ENCODE results near the gene GRIN1.

GRIN1 gene

DNA sequence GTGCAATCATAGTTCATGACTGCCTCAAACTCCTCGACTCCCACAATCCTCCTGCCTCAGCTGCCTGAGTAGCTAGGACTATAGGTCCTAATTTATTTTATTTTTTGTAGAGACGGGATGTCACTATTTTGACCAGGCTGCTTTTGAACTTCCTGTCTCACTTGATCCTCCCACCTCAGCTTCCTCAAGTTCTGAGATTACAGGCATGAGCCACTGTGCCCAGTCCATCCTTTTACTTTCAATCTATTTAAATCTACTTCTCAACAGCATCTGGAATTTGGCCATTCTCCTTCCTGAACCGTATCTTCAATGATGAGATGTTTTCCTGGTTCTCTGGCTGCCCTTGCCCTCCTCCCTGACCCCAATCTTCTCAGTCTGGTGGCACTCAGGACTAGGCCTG is 12.2 kb upstream of the GRIN1 start:
- TF ChIP-seq, protein P1, sequence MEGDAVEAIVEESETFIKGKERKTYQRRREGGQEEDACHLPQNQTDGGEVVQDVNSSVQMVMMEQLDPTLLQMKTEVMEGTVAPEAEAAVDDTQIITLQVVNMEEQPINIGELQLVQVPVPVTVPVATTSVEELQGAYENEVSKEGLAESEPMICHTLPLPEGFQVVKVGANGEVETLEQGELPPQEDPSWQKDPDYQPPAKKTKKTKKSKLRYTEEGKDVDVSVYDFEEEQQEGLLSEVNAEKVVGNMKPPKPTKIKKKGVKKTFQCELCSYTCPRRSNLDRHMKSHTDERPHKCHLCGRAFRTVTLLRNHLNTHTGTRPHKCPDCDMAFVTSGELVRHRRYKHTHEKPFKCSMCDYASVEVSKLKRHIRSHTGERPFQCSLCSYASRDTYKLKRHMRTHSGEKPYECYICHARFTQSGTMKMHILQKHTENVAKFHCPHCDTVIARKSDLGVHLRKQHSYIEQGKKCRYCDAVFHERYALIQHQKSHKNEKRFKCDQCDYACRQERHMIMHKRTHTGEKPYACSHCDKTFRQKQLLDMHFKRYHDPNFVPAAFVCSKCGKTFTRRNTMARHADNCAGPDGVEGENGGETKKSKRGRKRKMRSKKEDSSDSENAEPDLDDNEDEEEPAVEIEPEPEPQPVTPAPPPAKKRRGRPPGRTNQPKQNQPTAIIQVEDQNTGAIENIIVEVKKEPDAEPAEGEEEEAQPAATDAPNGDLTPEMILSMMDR (IDR thresholded peaks at IDR 0.05), result no peak

DNA sequence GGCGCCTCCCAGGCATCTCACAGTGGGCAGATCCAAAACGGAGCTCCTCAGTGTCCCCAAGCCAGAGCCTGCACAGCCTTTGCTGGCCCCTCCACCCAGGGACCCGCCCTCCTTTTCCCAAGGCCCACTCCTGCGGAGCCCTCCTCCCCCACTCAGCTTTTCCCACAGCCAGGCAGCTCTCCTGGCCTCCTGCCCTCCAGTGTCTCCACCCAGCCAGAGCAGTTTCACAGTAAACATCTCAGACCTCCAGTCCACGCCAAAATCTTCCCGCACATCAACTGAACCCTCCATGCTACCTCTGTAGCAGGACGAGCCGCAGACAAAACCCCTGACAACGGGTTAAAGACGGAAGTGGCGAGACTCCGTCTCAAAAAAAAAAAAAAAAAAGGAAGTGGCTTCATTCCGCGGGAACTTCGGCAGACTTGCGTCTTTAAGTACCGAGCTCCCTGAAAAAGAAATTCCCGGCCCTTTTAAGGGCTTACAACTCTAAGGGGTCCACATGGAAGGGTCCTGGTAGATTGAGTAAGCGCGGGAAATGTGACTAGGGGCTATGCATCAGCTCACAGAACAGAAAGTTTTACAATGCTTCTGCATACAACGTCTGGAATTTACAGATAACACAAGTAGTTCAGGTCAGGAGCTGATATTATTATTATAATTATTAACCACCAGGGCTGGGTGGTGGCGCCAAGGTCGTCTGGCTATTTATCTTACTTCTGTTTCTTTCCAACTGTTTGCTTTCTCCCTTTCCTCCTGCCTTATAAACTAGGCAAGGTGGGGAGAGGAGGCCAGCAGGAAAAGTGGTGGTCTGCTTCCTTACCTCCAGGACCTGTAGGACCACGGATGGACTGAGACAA is 11.4 kb upstream of the GRIN1 start:
- TF ChIP-seq, protein P1 (IDR thresholded peaks at IDR 0.05), result no peak

DNA sequence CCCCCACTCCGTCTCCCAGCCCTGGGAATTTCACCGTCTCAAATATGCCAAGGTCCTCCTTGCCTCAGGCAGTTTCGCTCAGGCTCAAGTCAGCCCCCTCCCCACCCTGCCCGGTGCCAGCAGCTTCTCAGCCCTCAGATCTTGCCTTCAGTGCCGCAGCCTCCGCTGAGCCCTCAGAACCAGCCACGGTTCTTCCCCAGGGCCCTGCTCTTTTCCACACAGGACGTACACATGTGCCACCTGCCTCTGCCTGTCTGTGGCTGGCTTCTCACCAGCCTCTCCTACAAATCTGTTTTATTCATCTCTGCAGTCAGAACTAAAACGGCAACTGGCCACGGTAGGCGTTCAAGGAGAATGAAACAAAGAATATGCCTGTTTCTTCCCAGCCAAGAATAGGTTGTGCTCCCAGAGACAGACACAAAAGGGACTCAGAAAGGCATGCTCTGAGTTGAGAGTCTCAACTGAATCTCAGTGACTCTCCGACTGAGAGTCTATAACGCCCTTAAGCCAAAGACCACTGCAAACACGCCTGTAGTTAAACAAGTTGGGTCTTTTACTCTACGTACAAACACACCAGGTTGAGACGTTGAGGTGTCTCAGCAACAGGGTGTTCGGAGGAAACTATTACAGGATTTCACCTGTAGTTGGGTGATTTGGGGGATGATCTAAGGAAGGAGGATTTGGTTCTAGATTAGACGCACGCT is 10.6 kb upstream of the GRIN1 start:
- TF ChIP-seq, protein P1 (IDR thresholded peaks at IDR 0.05), result no peak

DNA sequence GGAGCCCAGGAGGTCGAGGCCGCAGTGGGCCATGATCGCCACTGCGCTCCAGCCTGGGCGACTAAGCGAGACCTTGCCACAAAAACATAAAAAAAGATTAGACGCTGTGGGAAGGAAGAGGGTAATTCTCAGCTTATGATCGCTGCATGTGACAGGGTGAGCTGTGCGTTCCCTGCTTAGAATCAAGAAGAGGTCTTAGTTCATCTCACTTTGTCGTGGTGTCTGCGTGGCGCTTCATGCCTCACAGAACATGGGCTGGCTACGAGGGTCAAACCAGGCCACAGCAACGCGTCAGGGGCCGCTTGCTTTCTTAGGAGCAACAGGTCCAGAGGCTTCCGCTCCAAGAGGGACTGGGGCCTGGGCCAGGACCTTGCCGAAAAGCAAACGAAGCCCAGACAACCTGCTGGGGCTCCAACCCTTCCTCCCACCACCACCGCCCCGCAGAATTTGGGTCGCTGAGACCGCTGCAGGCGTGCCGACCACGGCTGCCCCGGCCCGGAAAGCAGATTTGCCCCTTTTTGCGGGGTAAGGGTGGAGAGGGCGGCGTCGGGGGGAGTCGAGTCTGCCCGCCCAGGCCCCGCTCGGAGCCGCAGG is 10.0 kb upstream of the GRIN1 start:
- TF ChIP-seq, protein P1 (IDR thresholded peaks at IDR 0.05), result no peak

DNA sequence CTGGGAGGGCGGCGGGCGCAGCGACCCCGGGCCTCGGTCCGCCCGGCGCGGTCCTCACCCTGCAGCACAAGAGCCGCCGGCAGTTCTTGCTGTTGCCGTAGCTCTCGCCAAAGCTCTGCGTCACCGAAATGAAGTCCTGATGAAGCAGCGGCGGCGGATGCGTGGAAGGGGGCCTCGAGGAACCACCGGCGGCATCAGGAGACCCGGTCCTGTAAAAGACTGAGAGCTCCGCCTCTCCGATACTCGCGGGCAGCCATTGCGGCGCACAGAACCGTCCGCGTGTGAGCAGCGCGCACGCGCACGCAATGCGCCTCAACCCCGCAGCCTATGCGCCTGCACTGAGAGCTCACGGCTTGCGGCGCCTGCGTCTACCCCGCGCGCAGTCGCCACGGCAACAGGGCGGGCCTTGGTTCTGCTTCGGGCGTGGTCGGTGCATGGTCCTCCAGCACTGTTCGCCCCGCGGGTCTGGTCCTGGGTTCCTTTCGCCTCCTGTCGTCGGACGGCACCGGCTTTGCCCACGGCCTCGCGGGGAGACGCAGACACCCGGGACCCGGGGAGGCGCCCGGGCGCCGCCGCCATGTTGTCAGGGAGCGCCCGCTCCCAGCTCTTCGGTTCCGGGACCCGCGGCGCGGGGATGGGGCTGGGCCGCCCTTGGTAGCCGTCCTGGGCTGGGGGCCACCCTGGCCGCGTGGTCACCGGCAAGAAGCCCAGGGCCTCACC is 9.3 kb upstream of the GRIN1 start:
- TF ChIP-seq, protein P1 (IDR thresholded peaks at IDR 0.05), result no peak

DNA sequence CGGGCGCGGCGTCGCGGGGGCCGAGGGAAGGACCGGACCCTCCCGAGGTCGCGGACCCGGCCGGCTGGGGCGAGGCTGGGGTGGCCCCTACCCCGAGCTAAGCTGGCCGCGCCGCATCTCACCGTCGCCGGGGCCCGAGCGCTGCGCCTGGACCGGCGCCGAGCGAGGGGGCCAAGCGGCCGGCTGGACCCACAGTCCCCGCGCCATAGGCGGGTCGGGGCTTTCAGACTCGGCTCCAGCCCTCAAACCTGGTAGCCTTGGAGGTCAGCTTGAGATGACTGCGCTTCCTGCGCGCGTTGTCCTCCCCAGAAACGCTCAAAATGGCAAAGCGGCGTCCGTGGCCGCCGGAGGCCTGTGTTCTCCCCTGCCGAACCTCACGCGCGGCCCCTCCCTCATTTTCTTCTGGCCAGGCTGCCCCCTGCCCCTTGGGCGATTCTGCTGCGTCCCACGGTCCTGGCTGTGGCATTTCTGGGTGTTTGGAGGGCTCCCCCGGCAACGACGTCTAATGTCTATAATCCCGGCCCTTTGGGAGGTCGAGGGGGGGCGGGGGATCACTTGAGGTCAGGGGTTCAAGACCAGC is 8.7 kb upstream of the GRIN1 start:
- TF ChIP-seq, protein P1 (IDR thresholded peaks at IDR 0.05), result no peak

DNA sequence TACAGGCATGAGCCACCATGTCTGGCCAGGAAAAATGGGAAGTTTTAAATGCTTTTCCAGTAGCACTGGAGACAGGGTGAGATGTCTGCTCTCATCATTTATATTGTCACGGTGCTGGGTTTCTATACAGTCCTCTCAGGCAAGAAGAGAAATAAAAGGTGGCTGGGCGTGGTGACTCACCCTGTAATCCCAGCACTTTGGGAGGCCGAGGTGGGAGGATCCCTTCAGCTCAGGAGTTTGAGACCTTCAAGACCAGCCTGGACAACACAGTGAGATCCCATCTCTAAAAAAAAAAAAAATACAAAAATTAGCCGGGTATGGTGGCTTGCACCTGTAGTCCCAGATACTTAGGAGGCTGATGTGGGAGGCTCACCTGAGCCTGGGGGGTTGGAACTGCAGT is 4.8 kb upstream of the GRIN1 start:
- TF ChIP-seq, protein P1 (IDR thresholded peaks at IDR 0.05), result no peak

All from LNCAP (cell line).